Measurements from ENCODE around the gene PCDH15. TPM values are rescaled to one million over a fixed set of nuclear protein-coding genes. Genes with fewer than 3 reads are reported as not detected.
"Not testable (repeated sequence)": the region's sequence is repeated elsewhere in the genome, so short reads cannot be mapped to it uniquely, and the experiment has no call there.

PCDH15 gene
- total RNA-seq, 4 donors from 2014 or later, result 0.32 TPM; not detected in 3

DNA sequence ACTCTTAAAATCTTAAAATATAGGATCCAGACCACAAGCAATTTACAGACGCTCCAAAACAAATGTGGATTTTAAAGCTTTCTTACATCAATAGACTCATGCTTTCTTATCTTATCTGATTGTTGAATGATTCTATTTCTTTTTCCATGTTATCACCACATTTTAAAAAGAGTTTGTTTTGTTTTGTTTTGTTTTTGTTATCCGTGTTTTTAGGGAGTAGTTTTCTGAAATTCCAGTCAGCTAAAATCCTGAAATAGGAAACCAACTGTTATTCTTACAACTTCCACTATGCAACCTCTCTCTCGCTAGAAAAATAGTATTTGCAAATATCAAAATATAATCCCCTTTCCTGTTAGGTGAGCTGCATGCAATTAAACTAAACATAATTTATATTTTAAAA is 251.0 kb downstream of the PCDH15 start:
- no peak for ATAC-seq (ENCODE audit: low FRiP score)
- no peak for DNase-seq (ENCODE audit: low spot score)
- TF ChIP-seq, protein P1, sequence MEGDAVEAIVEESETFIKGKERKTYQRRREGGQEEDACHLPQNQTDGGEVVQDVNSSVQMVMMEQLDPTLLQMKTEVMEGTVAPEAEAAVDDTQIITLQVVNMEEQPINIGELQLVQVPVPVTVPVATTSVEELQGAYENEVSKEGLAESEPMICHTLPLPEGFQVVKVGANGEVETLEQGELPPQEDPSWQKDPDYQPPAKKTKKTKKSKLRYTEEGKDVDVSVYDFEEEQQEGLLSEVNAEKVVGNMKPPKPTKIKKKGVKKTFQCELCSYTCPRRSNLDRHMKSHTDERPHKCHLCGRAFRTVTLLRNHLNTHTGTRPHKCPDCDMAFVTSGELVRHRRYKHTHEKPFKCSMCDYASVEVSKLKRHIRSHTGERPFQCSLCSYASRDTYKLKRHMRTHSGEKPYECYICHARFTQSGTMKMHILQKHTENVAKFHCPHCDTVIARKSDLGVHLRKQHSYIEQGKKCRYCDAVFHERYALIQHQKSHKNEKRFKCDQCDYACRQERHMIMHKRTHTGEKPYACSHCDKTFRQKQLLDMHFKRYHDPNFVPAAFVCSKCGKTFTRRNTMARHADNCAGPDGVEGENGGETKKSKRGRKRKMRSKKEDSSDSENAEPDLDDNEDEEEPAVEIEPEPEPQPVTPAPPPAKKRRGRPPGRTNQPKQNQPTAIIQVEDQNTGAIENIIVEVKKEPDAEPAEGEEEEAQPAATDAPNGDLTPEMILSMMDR (IDR thresholded peaks at IDR 0.05), result no peak

GRCh38 chr10:54531296-54531695 is 269.7 kb downstream of the PCDH15 start:
- ATAC-seq (ENCODE audit: low FRiP score), result no peak
- TF ChIP-seq, protein P1 (IDR thresholded peaks at IDR 0.05), result no peak
- DNase-seq (ENCODE audit: low spot score), result no peak

- ATAC-seq (ENCODE audit: low FRiP score), result no peak
- TF ChIP-seq, protein P1 (IDR thresholded peaks at IDR 0.05), result no peak
Observed at GRCh38 chr10:54530299-54530698, 270.7 kb downstream of the PCDH15 start.

DNA sequence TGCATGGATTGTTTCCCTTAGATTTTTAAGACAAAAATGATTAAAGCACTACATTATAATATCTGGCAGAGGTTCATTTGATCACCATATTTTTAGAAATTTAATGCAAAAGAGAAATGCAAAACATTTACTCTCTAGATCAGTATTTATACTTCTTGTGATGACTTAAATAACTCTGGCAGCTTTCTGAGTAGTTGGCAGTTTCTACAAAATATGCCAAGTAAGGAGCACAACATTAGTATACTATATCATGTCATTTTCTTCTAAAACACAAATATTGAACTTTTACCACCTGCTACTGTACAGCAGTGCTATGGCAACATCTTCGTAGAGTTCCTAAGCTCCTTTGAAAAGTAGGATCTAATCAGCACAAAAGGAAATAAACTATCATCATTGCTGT is 275.2 kb downstream of the PCDH15 start:
- ATAC-seq (ENCODE audit: low FRiP score) (no peak), DNase-seq (ENCODE audit: low spot score) (no peak)
- TF ChIP-seq, protein P1 (IDR thresholded peaks at IDR 0.05), result no peak

More at GRCh38 chr10:54530299-54530698, 270.7 kb downstream of the PCDH15 start:
- DNase-seq (ENCODE audit: low spot score), result no peak

DNA sequence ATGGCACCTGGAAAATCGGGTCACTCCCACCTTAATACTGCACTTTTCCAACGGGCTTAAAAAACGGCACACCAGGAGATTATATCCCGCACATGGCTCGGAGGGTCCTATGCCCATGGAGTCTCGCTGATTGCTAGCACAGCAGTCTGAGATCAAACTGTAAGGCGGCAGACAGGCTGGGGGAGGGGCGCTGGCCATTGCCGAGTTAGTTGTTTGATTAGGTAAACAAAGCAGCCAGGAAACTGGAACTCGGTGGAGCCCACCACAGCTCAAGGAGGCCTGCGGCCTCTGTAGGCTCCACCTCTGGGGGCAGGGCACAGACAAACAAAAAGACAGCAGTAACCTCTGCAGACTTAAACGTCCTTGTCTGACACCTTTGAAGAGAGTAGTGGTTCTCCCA is 285.8 kb downstream of the PCDH15 start:
- DNase-seq (ENCODE audit: low spot score); ATAC-seq (ENCODE audit: low FRiP score): not testable (repeated sequence)

DNA sequence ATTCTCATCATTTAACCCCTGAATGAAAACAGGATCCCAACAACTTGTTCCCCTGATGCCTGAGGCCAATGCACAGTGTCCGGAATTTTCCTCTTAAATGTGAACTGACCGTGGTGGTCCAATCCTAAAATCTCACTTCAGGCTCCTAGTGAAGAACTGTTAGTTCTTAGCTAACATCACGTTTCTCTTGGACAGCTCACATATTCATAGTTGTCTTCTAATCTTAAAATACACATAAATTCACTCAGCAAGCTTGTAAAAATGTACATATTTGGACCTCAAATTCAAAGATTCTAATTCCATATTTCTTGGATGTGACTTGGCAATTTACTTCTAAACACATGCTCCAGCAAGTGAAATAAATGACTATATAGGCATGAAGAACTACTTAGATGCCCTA is 297.2 kb downstream of the PCDH15 start:
- ATAC-seq (ENCODE audit: low FRiP score) (no peak), DNase-seq (ENCODE audit: low spot score) (no peak)
- TF ChIP-seq, protein P1 (IDR thresholded peaks at IDR 0.05), result no peak

- ATAC-seq (ENCODE audit: low FRiP score) (no peak), DNase-seq (ENCODE audit: low spot score) (no peak)
Observed at GRCh38 chr10:54501929-54502328, 299.1 kb downstream of the PCDH15 start.

More at GRCh38 chr10:54501929-54502328, 299.1 kb downstream of the PCDH15 start:
- TF ChIP-seq, protein P1 (IDR thresholded peaks at IDR 0.05), result no peak

Measured in omental fat pad (tissue), 4 donors.